ENCODE results near the gene MIB2.
"Not testable (repeated sequence)": the region's sequence is repeated elsewhere in the genome, so short reads cannot be mapped to it uniquely, and the experiment has no call there.

Gene MIB2

GRCh38 chr1:1615256-1616044 is at the start of gene MIB2:
Gene MIB2 (plus strand): TSS chr1:1615500. CDS start chr1:1623453, 7,953 bp downstream.
- peak; percentile 94 to 95 for DNase-seq

- DNase-seq: no peak
These were observed 48.0 kb upstream of the MIB2 start for GRCh38 chr1:1567152-1567875.

- no peak for DNase-seq
These were observed 47.4 kb upstream of the MIB2 start for GRCh38 chr1:1567891-1568291.

- DNase-seq: no peak
These were observed 46.0 kb upstream of the MIB2 start for GRCh38 chr1:1569341-1569740.

GRCh38 chr1:1573843-1574720 is 41.2 kb upstream of the MIB2 start:
- peak; percentile 67 to 69 for DNase-seq

- DNase-seq: peak; percentile 84 to 85
These were observed 40.4 kb upstream of the MIB2 start, which contains the start of gene SSU72 for GRCh38 chr1:1574721-1575537. Gene SSU72 (minus strand): TSS chr1:1574863. CDS start chr1:1574557, 306 bp downstream.

GRCh38 chr1:1577367-1578011 is 37.8 kb upstream of the MIB2 start:
- no peak for DNase-seq

GRCh38 chr1:1578371-1578940 is 36.8 kb upstream of the MIB2 start:
- DNase-seq: no peak

GRCh38 chr1:1582585-1583346 is 32.5 kb upstream of the MIB2 start:
- DNase-seq: no peak

GRCh38 chr1:1583347-1584010 is 31.8 kb upstream of the MIB2 start:
- DNase-seq: no peak

- no peak for DNase-seq
These were observed 23.8 kb upstream of the MIB2 start for GRCh38 chr1:1591452-1591851.

- no peak for DNase-seq
These were observed 21.3 kb upstream of the MIB2 start for GRCh38 chr1:1593834-1594601.

GRCh38 chr1:1594602-1595260 is 20.6 kb upstream of the MIB2 start:
- DNase-seq: no peak

GRCh38 chr1:1595341-1595740 is 20.0 kb upstream of the MIB2 start:
- not testable (repeated sequence) for DNase-seq

- no peak for DNase-seq
These were observed 18.6 kb upstream of the MIB2 start for GRCh38 chr1:1596493-1597274.

GRCh38 chr1:1597275-1597930 is 17.9 kb upstream of the MIB2 start:
- DNase-seq: peak in 1 of 2 experiments; percentile 38

GRCh38 chr1:1598051-1598719 is 17.1 kb upstream of the MIB2 start:
- DNase-seq: no peak
